Lower leg skin (tissue), 3 donors: Measurements from ENCODE around the gene C16orf96.

Source experiments
- POLR2A ChIP-seq, 2 donors: fragments of 450-650 bp; IDR thresholded peaks; one replicate each; pipeline ENCODE4 v1.6.1; 2016 to 2017; ENCODE audit warnings: antibody characterized with exemption in 2 of 2, mild to moderate bottlenecking in 1 of 2, moderate library complexity in 1 of 2
- TF ChIP-seq, protein P1 (sequence below), 3 donors: fragments of 450-650 bp; IDR thresholded peaks; one replicate each; pipeline ENCODE4 v1.5.1; 2016; ENCODE audit warnings: antibody characterized with exemption in 3 of 3, mild to moderate bottlenecking in 3 of 3, moderate library complexity in 2 of 3

- TF ChIP-seq, protein P1, sequence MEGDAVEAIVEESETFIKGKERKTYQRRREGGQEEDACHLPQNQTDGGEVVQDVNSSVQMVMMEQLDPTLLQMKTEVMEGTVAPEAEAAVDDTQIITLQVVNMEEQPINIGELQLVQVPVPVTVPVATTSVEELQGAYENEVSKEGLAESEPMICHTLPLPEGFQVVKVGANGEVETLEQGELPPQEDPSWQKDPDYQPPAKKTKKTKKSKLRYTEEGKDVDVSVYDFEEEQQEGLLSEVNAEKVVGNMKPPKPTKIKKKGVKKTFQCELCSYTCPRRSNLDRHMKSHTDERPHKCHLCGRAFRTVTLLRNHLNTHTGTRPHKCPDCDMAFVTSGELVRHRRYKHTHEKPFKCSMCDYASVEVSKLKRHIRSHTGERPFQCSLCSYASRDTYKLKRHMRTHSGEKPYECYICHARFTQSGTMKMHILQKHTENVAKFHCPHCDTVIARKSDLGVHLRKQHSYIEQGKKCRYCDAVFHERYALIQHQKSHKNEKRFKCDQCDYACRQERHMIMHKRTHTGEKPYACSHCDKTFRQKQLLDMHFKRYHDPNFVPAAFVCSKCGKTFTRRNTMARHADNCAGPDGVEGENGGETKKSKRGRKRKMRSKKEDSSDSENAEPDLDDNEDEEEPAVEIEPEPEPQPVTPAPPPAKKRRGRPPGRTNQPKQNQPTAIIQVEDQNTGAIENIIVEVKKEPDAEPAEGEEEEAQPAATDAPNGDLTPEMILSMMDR (IDR thresholded peaks at IDR 0.05), result no peak
- no peak for TF ChIP-seq POLR2A (IDR thresholded peaks at IDR 0.05)
Measured at GRCh38 chr16:4572715-4573114, 16.6 kb downstream of the C16orf96 start.
